Measurements from ENCODE around the gene SHTN1.

Gene SHTN1

GRCh38 chr10:116889066-116889465 is 115.9 kb downstream of the SHTN1 start:
- H3K27me3 ChIP-seq (ENCODE audit: control insufficient read depth, insufficient read depth, low read length) = no peaks in the 10 kb centered on the region
- no peak overlapping the region for H3K4me2 ChIP-seq (ENCODE audit: low read length)
- no peaks in the 10 kb centered on the region for H3K9me3 ChIP-seq (ENCODE audit: control insufficient read depth, low read length)
- H3K9ac ChIP-seq = no peak overlapping the region
- no peak overlapping the region for H3K4me3 ChIP-seq (ENCODE audit: low read depth, low read length)
- H3K4me1 ChIP-seq = peaks cover 42% of the 10 kb centered on the region
- TF ChIP-seq, protein P1, sequence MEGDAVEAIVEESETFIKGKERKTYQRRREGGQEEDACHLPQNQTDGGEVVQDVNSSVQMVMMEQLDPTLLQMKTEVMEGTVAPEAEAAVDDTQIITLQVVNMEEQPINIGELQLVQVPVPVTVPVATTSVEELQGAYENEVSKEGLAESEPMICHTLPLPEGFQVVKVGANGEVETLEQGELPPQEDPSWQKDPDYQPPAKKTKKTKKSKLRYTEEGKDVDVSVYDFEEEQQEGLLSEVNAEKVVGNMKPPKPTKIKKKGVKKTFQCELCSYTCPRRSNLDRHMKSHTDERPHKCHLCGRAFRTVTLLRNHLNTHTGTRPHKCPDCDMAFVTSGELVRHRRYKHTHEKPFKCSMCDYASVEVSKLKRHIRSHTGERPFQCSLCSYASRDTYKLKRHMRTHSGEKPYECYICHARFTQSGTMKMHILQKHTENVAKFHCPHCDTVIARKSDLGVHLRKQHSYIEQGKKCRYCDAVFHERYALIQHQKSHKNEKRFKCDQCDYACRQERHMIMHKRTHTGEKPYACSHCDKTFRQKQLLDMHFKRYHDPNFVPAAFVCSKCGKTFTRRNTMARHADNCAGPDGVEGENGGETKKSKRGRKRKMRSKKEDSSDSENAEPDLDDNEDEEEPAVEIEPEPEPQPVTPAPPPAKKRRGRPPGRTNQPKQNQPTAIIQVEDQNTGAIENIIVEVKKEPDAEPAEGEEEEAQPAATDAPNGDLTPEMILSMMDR (IDR thresholded peaks at IDR 0.05) = no peak
- no peaks in the 10 kb centered on the region for H3K79me2 ChIP-seq
- peak overlapping the region; percentile 68 for H2AFZ ChIP-seq
- H3K36me3 ChIP-seq (ENCODE audit: control insufficient read depth, insufficient read depth, low read length) = no peaks in the 10 kb centered on the region
- peak overlapping the region; percentile 83 for H3K27ac ChIP-seq

GRCh38 chr10:116888380-116889055 is 116.5 kb downstream of the SHTN1 start:
- TF ChIP-seq, protein P1 (IDR thresholded peaks at IDR 0.05) = no peak
- no peaks in the 10 kb centered on the region for H3K27me3 ChIP-seq (ENCODE audit: control insufficient read depth, insufficient read depth, low read length)
- no peak overlapping the region for H3K4me3 ChIP-seq (ENCODE audit: low read depth, low read length)
- H3K27ac ChIP-seq = peak overlapping the region; percentile 83
- H3K4me1 ChIP-seq = peaks cover 42% of the 10 kb centered on the region
- H3K79me2 ChIP-seq = no peaks in the 10 kb centered on the region
- H3K4me2 ChIP-seq (ENCODE audit: low read length) = no peak overlapping the region
- peak overlapping the region; percentile 68 for H2AFZ ChIP-seq
- no peaks in the 10 kb centered on the region for H3K9me3 ChIP-seq (ENCODE audit: control insufficient read depth, low read length)
- H3K9ac ChIP-seq = no peak overlapping the region
- H3K36me3 ChIP-seq (ENCODE audit: control insufficient read depth, insufficient read depth, low read length) = no peaks in the 10 kb centered on the region

DNA sequence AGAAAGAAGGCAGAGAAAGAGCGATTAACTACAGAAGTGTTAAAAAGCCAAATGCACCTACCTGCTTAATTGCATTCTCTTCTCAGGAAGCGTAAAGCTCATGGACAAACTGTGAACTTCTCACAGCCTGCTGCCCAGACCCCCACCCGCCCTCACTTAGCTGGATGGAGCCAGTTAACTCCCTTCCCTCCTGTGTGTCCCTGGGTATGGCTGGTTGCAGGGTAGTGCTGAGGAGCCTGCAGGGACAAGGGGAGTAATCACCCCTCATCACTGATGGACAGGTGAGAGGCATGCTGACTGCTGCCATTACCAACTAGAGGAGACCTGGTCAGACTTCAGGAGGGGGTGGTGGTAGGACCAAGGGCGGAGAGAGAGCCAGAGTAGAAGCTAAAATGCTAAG is 118.2 kb downstream of the SHTN1 start:
- H3K27ac ChIP-seq = peak overlapping the region; percentile 83
- H3K27me3 ChIP-seq (ENCODE audit: control insufficient read depth, insufficient read depth, low read length) = no peaks in the 10 kb centered on the region
- H3K4me2 ChIP-seq (ENCODE audit: low read length) = peak overlapping the region; percentile 2
- TF ChIP-seq, protein P1 (IDR thresholded peaks at IDR 0.05) = no peak
- no peaks in the 10 kb centered on the region for H3K9me3 ChIP-seq (ENCODE audit: control insufficient read depth, low read length)
- peaks cover 42% of the 10 kb centered on the region for H3K4me1 ChIP-seq
- peak overlapping the region; percentile 68 for H2AFZ ChIP-seq
- no peak overlapping the region for H3K4me3 ChIP-seq (ENCODE audit: low read depth, low read length)
- no peaks in the 10 kb centered on the region for H3K79me2 ChIP-seq
- no peaks in the 10 kb centered on the region for H3K36me3 ChIP-seq (ENCODE audit: control insufficient read depth, insufficient read depth, low read length)
- H3K9ac ChIP-seq = no peak overlapping the region

DNA sequence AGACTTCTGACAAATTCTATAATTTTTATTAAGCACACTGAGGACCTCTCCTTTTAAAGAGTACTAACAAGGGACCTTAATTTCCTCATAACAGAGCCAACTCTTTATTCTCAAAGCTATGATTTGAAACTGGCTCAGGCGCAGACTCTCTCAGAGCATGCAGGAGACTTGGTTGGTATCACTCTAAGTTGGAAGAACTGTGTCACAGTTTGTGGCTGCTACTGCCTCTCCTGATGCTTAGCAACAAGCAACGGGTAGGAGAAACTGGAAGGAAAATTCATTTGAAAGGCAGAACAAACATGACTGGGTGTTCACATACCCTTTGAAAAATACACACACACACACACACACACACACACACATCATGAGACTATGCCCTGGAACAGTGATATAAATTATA is 122.3 kb downstream of the SHTN1 start:
- Histone ChIP-seq H3K4me1 (peaks cover 32% of the 10 kb centered on the region), H3K27me3 (ENCODE audit: control insufficient read depth, insufficient read depth, low read length) (no peaks in the 10 kb centered on the region), H3K36me3 (ENCODE audit: control insufficient read depth, insufficient read depth, low read length) (no peaks in the 10 kb centered on the region), H3K79me2 (no peaks in the 10 kb centered on the region), H3K27ac (no peak overlapping the region), H2AFZ (no peak overlapping the region), H3K9ac (no peak overlapping the region), H3K4me2 (ENCODE audit: low read length) (no peak overlapping the region), H3K4me3 (ENCODE audit: low read depth, low read length) (no peak overlapping the region), H3K9me3 (ENCODE audit: control insufficient read depth, low read length) (no peaks in the 10 kb centered on the region)
- TF ChIP-seq, protein P1 (IDR thresholded peaks at IDR 0.05) = no peak

Measured in parathyroid adenoma (tissue), 2 donors.